Right lobe of liver (tissue), 6 donors: ENCODE results near the gene CDCP2. TPM values are rescaled to one million over a fixed set of nuclear protein-coding genes. Genes with fewer than 3 reads are reported as not detected.

ENCODE experiments used
- ATAC-seq, 4 donors: fragments of 200-7000 bp; cut with Tn5 transposase; one replicate each; pipeline ENCODE4 v1.9.1; 2020; ENCODE audit warnings: mild to moderate bottlenecking in 4 of 4, moderate library complexity in 4 of 4
- DNase-seq, 3 donors: peaks; one replicate each; pipeline ENCODE4 v3.0.0-alpha.2; 2020
- H3K27ac ChIP-seq, 3 donors: fragments of 200-600 bp; one replicate each; pipeline ENCODE4 v1.8.0; 2022
- H3K27me3 ChIP-seq, 2 donors: fragments of 200-600 bp; one replicate each; pipeline ENCODE4 v1.8.0; 2022
- H3K36me3 ChIP-seq, 4 donors: fragments of 200-600 bp; sonication (generic) in 1 of 4; one replicate each; pipeline versions ENCODE4 v1.5.1 to v1.8.0; 2017 to 2022; ENCODE audit warnings: control low read depth in 1 of 4
- H3K4me1 ChIP-seq, 4 donors: fragments of 200-600 bp; sonication (generic) in 1 of 4; one replicate each; pipeline versions ENCODE4 v1.5.1 to v1.8.0; 2017 to 2022; ENCODE audit warnings: control low read depth in 1 of 4
- H3K4me3 ChIP-seq, 3 donors: fragments of 200-600 bp; one replicate each; pipeline ENCODE4 v1.8.0; 2022
- H3K9me3 ChIP-seq, 4 donors: fragments of 200-600 bp; sonication (generic) in 1 of 4; one replicate each; pipeline versions ENCODE4 v1.5.1 to v1.8.0; 2017 to 2022; ENCODE audit warnings: control low read depth in 1 of 4
- CTCF ChIP-seq, 4 donors: fragments of 200-600 bp in 3 of 4; fragments of 450-650 bp in 1 of 4; IDR thresholded peaks; one replicate each; pipeline versions ENCODE4 v1.5.1 to v1.8.0; 2016 to 2022; ENCODE audit warnings: antibody characterized with exemption in 4 of 4, mild to moderate bottlenecking in 2 of 4
- POLR2A ChIP-seq: fragments of 450-650 bp; IDR thresholded peaks from one replicate; pipeline ENCODE4 v1.6.1; 2017; ENCODE audit warnings: antibody characterized with exemption, mild to moderate bottlenecking
- WGBS: methylation state at CpG from one replicate; pipeline ENCODE4 v1.1.6; 2018; ENCODE audit warnings: low coverage, low lambda C conversion rate; ENCODE audit not compliant: insufficient coverage; ENCODE audit errors: missing lambda C conversion rate; 5-methylcytosine and 5-hydroxymethylcytosine counted together
- intact Hi-C, 2 donors: fragments of 100-400 bp; cut with DNase I; formaldehyde crosslinking; loops; one replicate each; pipeline versions ENCODE4 v1.11.2 to v1.14.1; 2022
- total RNA-seq, 6 experiments: library from RNA; depleted of rRNA in 2 of 6; stranded (reverse); fragments of >200 nt in 2 of 6; fragmentation: NEBNext Ultra II Directional in 3 of 6; extraction: Animal tissue kit (Norgen Biotek cat#: 25700) in 3 of 6; gene quantifications; one replicate each; pipeline versions ENCODE4 v1.1.0 to v1.2.4, GENCODE V29; 2016 to 2023
- donor health status: DM: no; HTN: yes; CAD: no.
- donor health status: DM: no; HTN: no; CAD: no.
- donor health status: DM: no; HTN: no; CAD: no.
- donor health status: DM: no; HTN: yes; CAD: no.
- donor health status: DM: no; HTN: yes; CAD: no.

The CDCP2 gene
- total RNA-seq, 6 experiments from 2014 or later, result not detected

- H3K36me3 ChIP-seq, result no peaks in the 10 kb centered on the region
- no peak for DNase-seq
- no peak for ATAC-seq
- H3K27me3 ChIP-seq, result no peaks in the 10 kb centered on the region
- TF ChIP-seq POLR2A (no peak), CTCF (IDR thresholded peaks at IDR 0.05) (no peak)
- WGBS, result 45% methylated on average over 17 of the region's 33 CpGs
- H3K4me1 ChIP-seq, result peaks cover 0 to 5% (median 2%) of the 10 kb centered on the region in 4 donors
- H3K27ac ChIP-seq, result no peak overlapping the region
- no peaks in the 10 kb centered on the region for H3K9me3 ChIP-seq
- H3K4me3 ChIP-seq, result no peak overlapping the region
- intact Hi-C loops, result loop anchor here in 1 of 2 donors (10.0 kb wide), 1 partner anchor 364 kb away; no protein-coding TSS in a partner anchor
These were observed 31.9 kb downstream of the CDCP2 start for GRCh38 chr1:54120698-54121481.

- Histone ChIP-seq H3K27me3 (no peaks in the 10 kb centered on the region), H3K27ac (no peak overlapping the region), H3K36me3 (no peaks in the 10 kb centered on the region), H3K9me3 (no peaks in the 10 kb centered on the region), H3K4me3 (no peak overlapping the region), H3K4me1 (peaks cover 0 to 5% (median 2%) of the 10 kb centered on the region in 4 donors)
- DNase-seq, result no peak
- ATAC-seq, result no peak
- 85% methylated on average over 8 of the region's 13 CpGs for WGBS
- no peak for TF ChIP-seq CTCF (IDR thresholded peaks at IDR 0.05)
- no peak for TF ChIP-seq POLR2A
- intact Hi-C loops, result loop anchor here in 1 of 2 donors (10.0 kb wide), 1 partner anchor 365 kb away; no protein-coding TSS in a partner anchor
These were observed 32.6 kb downstream of the CDCP2 start for GRCh38 chr1:54120018-54120697.

GRCh38 chr1:54118704-54119103 is 34.1 kb downstream of the CDCP2 start:
- no peak for ATAC-seq
- no peak overlapping the region for H3K27ac ChIP-seq
- no peaks in the 10 kb centered on the region for H3K27me3 ChIP-seq
- WGBS, result 73% methylated on average over 6 of the region's 8 CpGs
- H3K4me3 ChIP-seq, result no peak overlapping the region
- no peaks in the 10 kb centered on the region for H3K9me3 ChIP-seq
- TF ChIP-seq CTCF (IDR thresholded peaks at IDR 0.05) (no peak), POLR2A (no peak)
- intact Hi-C loops, result no loop called here
- peaks cover 0 to 5% (median 2%) of the 10 kb centered on the region in 4 donors for H3K4me1 ChIP-seq
- DNase-seq, result no peak
- no peaks in the 10 kb centered on the region for H3K36me3 ChIP-seq

GRCh38 chr1:54117815-54118563 is 34.8 kb downstream of the CDCP2 start:
- ATAC-seq (no peak), DNase-seq (no peak)
- Histone ChIP-seq H3K27ac (no peak overlapping the region), H3K9me3 (no peaks in the 10 kb centered on the region), H3K27me3 (no peaks in the 10 kb centered on the region), H3K4me1 (peaks cover 0 to 5% (median 2%) of the 10 kb centered on the region in 4 donors), H3K4me3 (no peak overlapping the region), H3K36me3 (no peaks in the 10 kb centered on the region)
- TF ChIP-seq POLR2A (no peak), CTCF (IDR thresholded peaks at IDR 0.05) (no peak)
- intact Hi-C loops, result no loop called here
- WGBS, result 77% methylated on average over 8 of the region's 11 CpGs
